UCSD-AML1 (cell line): ENCODE data around the gene AGPS.
"Not testable (repeated sequence)": the region's sequence is repeated elsewhere in the genome, so short reads cannot be mapped to it uniquely, and the experiment has no call there.

ENCODE experiments used
- DNase-seq: peaks from one replicate; lab custom pipeline; 2025; ENCODE audit not compliant: unreplicated experiment; lab: John Stamatoyannopoulos, UW

Gene AGPS

GRCh38 chr2:177466337-177467195 is 74.0 kb downstream of the AGPS start:
- no peak for DNase-seq

DNA sequence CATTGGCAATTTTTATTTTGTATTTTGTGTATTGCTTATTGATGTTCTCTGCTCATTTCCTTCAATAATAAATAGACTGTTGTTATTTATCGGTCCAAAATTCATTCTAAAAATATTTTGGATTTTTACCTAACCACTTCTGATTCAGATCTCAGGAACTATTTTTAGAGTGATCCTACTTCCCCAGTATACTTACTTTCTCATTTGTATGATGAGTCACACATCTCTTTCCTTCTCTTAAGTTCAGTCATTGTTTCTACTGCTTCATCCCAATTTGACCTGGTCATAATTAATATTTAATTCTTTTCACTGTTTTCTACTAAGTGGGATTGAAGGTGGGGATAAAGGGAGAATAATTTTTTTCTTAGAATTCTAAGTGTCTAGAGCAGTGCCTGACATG is 75.1 kb downstream of the AGPS start:
- DNase-seq = no peak

GRCh38 chr2:177471990-177472389 is 79.4 kb downstream of the AGPS start:
- no peak for DNase-seq

GRCh38 chr2:177474301-177474700 is 81.7 kb downstream of the AGPS start:
- DNase-seq = no peak

DNA sequence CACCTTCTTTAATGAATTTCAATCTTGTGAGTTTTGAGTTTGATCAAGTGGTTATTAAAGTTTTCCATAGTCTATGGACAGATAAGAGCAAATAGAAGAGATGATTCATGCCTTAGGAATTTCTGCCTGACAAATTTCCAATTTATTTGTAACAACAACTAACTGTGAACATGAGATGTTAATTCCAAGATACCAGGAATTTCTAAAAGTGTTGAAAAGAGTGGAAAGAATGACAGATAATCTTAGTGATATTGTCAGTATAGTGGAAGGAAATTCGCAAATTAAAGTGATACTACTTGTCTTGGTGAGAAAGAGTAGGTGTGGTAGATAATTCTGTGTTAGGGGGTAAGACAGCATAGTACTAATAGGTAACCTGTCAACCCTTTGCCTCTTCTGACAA is 82.4 kb downstream of the AGPS start:
- DNase-seq = no peak

- DNase-seq = no peak
These were observed 84.3 kb downstream of the AGPS start for GRCh38 chr2:177476897-177477296.

- DNase-seq = no peak
These were observed 85.5 kb downstream of the AGPS start for GRCh38 chr2:177478029-177478428.

DNA sequence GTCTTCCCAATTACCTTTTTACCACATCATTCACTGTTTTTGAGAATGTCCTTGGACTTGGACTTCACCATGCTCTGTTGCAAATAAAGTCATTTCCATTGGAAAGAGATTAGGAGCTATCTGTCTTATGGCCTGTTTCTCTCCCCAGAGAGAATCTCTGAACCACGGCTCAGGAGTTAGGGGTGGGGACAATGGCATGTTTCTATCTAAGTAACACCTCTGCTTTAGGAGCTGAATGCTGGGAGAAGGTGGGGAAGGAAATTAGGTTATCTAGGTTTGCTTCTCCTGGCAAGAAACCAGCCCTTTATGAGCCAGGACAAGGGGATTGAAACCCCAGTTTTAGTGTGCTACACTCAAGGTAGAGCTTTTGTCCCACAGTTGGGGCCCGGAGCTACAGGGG is 86.3 kb downstream of the AGPS start:
- DNase-seq = no peak

DNA sequence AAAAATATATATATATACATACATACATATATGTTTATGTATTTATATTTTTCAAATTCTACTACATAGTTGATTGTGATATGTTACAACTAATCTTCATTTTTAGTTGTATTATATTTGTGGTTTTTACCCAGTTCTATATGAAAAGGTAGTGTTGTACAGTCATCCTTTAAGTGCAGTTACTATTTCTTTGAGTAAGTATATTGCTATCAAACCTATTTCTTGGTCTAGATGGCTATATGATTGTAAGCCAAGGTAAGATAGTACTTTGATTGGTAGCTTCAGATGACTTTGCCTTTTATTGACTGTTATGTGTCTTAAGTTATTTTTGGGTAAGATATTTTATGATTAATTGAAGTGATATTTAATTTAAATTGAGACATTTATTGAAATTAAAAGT is 89.6 kb downstream of the AGPS start:
- DNase-seq = no peak

- no peak for DNase-seq
These were observed 91.0 kb downstream of the AGPS start for GRCh38 chr2:177483531-177483930.

GRCh38 chr2:177484180-177484795 is 91.7 kb downstream of the AGPS start:
- no peak for DNase-seq

- not testable (repeated sequence) for DNase-seq
These were observed 93.1 kb downstream of the AGPS start for GRCh38 chr2:177485657-177486056.

GRCh38 chr2:177489719-177490301 is 97.2 kb downstream of the AGPS start:
- no peak for DNase-seq

GRCh38 chr2:177495945-177496344 is 103.4 kb downstream of the AGPS start:
- DNase-seq = no peak

DNA sequence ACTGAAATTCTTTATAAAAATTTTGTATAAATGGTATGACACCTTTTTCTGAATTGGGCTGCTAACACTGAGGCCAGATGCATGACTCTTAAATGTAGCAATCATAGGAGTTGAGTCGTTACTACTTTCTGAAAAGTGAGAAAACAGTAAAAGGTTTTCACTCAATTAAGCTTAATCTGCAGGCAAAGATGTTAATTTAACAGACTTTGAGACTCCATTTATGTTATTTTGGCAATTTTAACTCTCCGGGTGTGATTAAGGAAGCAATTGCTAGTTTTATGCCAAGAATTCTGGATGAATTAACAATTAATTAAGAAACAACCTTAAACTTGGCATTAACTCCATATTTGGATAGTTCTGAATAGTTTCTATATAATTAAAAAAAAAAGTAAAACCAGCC is 104.3 kb downstream of the AGPS start:
- no peak for DNase-seq

- no peak for DNase-seq
These were observed 108.6 kb downstream of the AGPS start for GRCh38 chr2:177501186-177501585.

- DNase-seq = no peak
These were observed 113.9 kb downstream of the AGPS start for GRCh38 chr2:177506505-177506904.

DNA sequence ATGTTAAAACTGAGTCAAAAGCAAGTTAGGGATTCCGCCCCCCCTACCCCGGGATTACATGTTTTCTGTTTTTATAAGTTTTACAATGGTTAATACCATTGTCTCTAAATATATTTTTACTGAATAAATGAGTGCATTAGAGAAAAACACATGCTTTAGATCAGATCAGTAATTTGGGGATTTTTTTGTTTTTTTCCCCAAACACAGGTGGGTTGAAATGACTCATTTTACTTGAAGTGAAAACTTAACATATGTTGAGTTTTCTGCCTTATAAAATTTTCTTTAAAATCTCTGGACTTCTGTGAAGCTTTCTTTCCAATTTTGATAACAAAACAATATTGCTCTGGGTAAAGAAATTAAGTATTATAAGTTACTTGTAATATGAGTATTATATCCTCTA is 114.4 kb downstream of the AGPS start:
- no peak for DNase-seq

- DNase-seq = no peak
These were observed 124.4 kb downstream of the AGPS start for GRCh38 chr2:177516824-177517544.

DNA sequence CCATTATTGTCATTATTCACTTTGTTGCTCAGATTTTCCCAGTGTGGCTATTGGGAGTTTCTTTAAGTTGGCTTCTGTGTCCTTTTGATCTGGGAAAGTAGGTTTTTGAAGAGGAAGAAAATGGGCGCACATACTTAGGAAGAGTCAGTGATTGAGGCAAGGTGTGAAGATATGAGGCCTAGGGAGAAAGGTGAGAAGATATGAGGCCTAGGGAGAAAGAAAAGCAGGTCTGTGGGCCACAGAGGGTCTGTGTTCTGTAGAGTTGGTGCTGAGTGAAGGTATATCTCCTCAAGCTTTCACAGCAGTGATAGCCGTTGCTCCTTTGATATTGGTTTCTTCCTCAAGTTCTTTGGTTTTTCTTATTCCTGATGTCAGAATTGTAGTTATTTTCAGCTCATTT is 126.2 kb downstream of the AGPS start:
- DNase-seq = no peak

DNA sequence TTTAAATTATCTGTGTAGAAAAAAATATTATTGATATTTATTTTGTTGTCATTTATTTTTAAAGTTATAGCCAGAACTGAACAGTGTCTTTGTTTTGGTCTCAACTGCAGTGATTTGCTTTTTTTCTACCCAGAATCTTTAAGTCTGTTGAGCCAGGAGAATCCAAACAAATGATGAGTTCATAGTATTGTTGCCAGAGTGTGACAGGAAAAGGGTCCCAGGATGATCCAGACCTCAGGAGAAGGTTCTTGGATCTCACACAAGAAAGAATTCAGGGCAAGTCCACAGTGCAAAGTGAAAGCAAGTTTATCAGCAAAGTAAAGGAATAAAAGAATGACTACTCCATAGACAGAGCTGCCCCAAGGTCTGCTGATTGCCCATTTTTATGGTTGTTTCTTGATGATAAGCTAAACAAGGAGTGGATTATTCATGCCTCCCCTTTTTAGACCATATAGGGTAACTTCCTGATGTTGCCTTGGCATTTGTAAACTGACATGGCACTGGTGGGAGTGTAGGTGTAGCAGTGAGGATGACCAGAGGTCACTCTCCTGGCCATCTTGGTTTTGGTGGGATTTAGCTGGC is 127.1 kb downstream of the AGPS start:
- DNase-seq = no peak
